ENCODE measurements around the gene ULK4. TPM values are rescaled to one million over a fixed set of nuclear protein-coding genes. Genes with fewer than 3 reads are reported as not detected.

Gene ULK4
- total and polyA plus RNA-seq, 2 of the 8 experiments (the other 6 are each of a cell fraction or from before 2014, with no cell fraction given) = 3.0 to 10.8 TPM

GRCh38 chr3:41478278-41478677 lies 483.6 kb downstream of the ULK4 start (continued):
- TF ChIP-seq CHD7 (IDR thresholded peaks at IDR 0.05; ENCODE audit: insufficient replicate concordance, low read length) = no peak
- no peak for TF ChIP-seq POLR2AphosphoS5 (IDR thresholded peaks at IDR 0.05; ENCODE audit: low read depth, low read length)
- TF ChIP-seq E2F6 (IDR thresholded peaks at IDR 0.05) = no peak

Measured in H1 (cell line).